ENCODE measurements around the gene LTBP4.
"Not testable (repeated sequence)": the region's sequence is repeated elsewhere in the genome, so short reads cannot be mapped to it uniquely, and the experiment has no call there.

The LTBP4 gene

GRCh38 chr19:40632311-40633036 is 31.3 kb downstream of the LTBP4 start:
- DNase-seq = no peak

GRCh38 chr19:40633207-40633606 is 32.0 kb downstream of the LTBP4 start:
- no peak for DNase-seq

GRCh38 chr19:40638327-40638726 is 37.2 kb downstream of the LTBP4 start:
- DNase-seq = no peak

- no peak for DNase-seq
These were observed 38.4 kb downstream of the LTBP4 start for GRCh38 chr19:40639638-40639982.

- DNase-seq = no peak
These were observed 39.6 kb downstream of the LTBP4 start for GRCh38 chr19:40640744-40641143.

- no peak for DNase-seq
These were observed 40.1 kb downstream of the LTBP4 start for GRCh38 chr19:40641281-40641680.

GRCh38 chr19:40642051-40642706 is 41.0 kb downstream of the LTBP4 start:
- no peak for DNase-seq

- DNase-seq = no peak
These were observed 41.7 kb downstream of the LTBP4 start for GRCh38 chr19:40642757-40643305.

GRCh38 chr19:40646743-40647254 is 45.6 kb downstream of the LTBP4 start:
- no peak for DNase-seq

GRCh38 chr19:40649903-40650675 is 48.9 kb downstream of the LTBP4 start:
- DNase-seq = not testable (repeated sequence)

- no peak for DNase-seq
These were observed 49.7 kb downstream of the LTBP4 start for GRCh38 chr19:40650749-40651305.

GRCh38 chr19:40652303-40652702 is 51.1 kb downstream of the LTBP4 start:
- not testable (repeated sequence) for DNase-seq

- not testable (repeated sequence) for DNase-seq
These were observed 54.5 kb downstream of the LTBP4 start for GRCh38 chr19:40655684-40656083.

GRCh38 chr19:40658031-40658430 is 56.9 kb downstream of the LTBP4 start:
- no peak for DNase-seq

GRCh38 chr19:40659116-40659515 is 57.9 kb downstream of the LTBP4 start:
- no peak for DNase-seq

- no peak for DNase-seq
These were observed 58.4 kb downstream of the LTBP4 start for GRCh38 chr19:40659566-40659965.

- no peak for DNase-seq
These were observed 60.4 kb downstream of the LTBP4 start for GRCh38 chr19:40661616-40662015.

GRCh38 chr19:40662925-40663694 is 61.9 kb downstream of the LTBP4 start:
- DNase-seq = peak; percentile 65 to 75

- DNase-seq = no peak
These were observed 62.8 kb downstream of the LTBP4 start for GRCh38 chr19:40663695-40664692.

GRCh38 chr19:40666803-40667438 is 65.8 kb downstream of the LTBP4 start:
- DNase-seq = no peak

All from NCI-H187 (cell line).